Neural cell (in vitro differentiated cells): ENCODE measurements around the gene FRMPD4.
"Not testable (repeated sequence)": the region's sequence is repeated elsewhere in the genome, so short reads cannot be mapped to it uniquely, and the experiment has no call there.

ENCODE experiments used
- CTCF ChIP-seq: fragments of 450-650 bp; IDR thresholded peaks from 2 replicates; pipeline ENCODE4 v1.5.1; 2014; ENCODE audit warnings: antibody characterized with exemption, mild to moderate bottlenecking, moderate library complexity; ENCODE audit not compliant: poor library complexity, severe bottlenecking
- MXI1 ChIP-seq: fragments of 450-650 bp; conservative IDR thresholded peaks from 2 replicates; pipeline ENCODE4 v1.6.1; 2014; ENCODE audit warnings: antibody characterized with exemption, mild to moderate bottlenecking; ENCODE audit not compliant: poor library complexity, severe bottlenecking
- POLR2AphosphoS5 ChIP-seq: IDR thresholded peaks from 2 replicates; pipeline ENCODE4 v1.6.1; 2012
- RAD21 ChIP-seq: fragments of 450-650 bp; conservative IDR thresholded peaks from 2 replicates; pipeline ENCODE4 v1.6.1; 2014; ENCODE audit warnings: antibody characterized with exemption, mild to moderate bottlenecking, moderate library complexity
- REST ChIP-seq: IDR thresholded peaks from 2 replicates; pipeline ENCODE4 v1.6.1; 2012; ENCODE audit warnings: borderline replicate concordance
- TAF1 ChIP-seq: IDR thresholded peaks from 2 replicates; pipeline ENCODE4 v1.6.1; 2012; ENCODE audit warnings: low read depth

DNA sequence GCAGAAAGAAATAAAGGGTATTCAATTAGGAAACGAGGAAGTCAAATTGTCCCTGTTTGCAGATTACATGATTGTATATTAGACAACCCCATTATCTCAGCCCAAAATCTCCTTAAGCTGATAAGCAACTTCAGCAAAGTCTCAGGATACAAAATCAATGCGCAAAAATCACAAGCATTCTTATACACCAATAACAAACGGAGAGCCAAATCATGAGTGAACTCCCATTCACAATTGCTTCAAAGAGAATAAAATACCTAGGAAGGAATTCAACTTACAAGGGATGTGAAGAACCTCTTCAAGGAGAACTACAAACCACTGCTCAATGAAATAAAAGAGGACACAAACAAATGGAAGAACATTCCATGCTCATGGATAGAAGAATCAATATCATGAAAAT lies 404.0 kb downstream of the FRMPD4 start:
- not testable (repeated sequence) for TF ChIP-seq CTCF, REST, RAD21, MXI1, POLR2AphosphoS5, TAF1
